HepG2 (cell line): ENCODE results near the gene CX3CR1. TPM values are rescaled to one million over a fixed set of nuclear protein-coding genes. Genes with fewer than 3 reads are reported as not detected.

Experiments used
- ATAC-seq: fragments of 200-7000 bp; cut with Tn5 transposase; 3 replicates; pipeline ENCODE4 v1.9.1; 2020; ENCODE audit warnings: mild to moderate bottlenecking, moderate library complexity
- BruUV-seq: library from RNA; stranded (reverse); fragments of 400-500 nt; replicated peaks from 2 replicates; lab custom pipeline; 2021; lab: Mats Ljungman, UMichigan
- CTCF ChIA-PET: fragments of 300-600 bp; formaldehyde crosslinking; extraction: SDS; loops from one replicate; lab custom pipeline; 2021; ENCODE audit warnings: low total read pairs, inconsistent platforms, low intra/inter-chr PET ratio; lab: Yijun Ruan, JAX
- POLR2A ChIA-PET: fragments of 350-600 bp; sonication (Branson Sonifier 250); formaldehyde crosslinking; loops from one replicate; lab custom pipeline; 2020; ENCODE audit warnings: antibody characterized with exemption, inconsistent platforms; lab: Yijun Ruan, JAX
- DNase-seq: peaks from one replicate; pipeline ENCODE4 v3.0.0-alpha.2; 2015; ENCODE audit warnings: low spot score
- FAIRE-seq: peaks from 3 replicates; lab custom pipeline; 2011; peaks lifted over from hg19 to GRCh38; lab: Jason Lieb, UNC
- H2AFZ ChIP-seq: one replicate; pipeline ENCODE4 v1.6.1; 2011; ENCODE audit warnings: low read length, inconsistent platforms
- H3K27ac ChIP-seq: fragments of 300-600 bp; 3 replicates; pipeline ENCODE4 v1.8.0; 2011; ENCODE audit warnings: mixed run types, mild to moderate bottlenecking, mixed read lengths, low read length, inconsistent platforms; ENCODE audit not compliant: insufficient read depth; ENCODE audit errors: extremely low read length
- H3K27me3 ChIP-seq, 2 experiments: fragments of 200-600 bp in 1 of 2; 2 replicates in 1 of 2; 3 replicates in 1 of 2; pipeline versions ENCODE4 v1.6.0 to v1.8.0; 2011; ENCODE audit warnings: low read length in 2 of 2, mild to moderate bottlenecking in 2 of 2, moderate library complexity in 2 of 2, inconsistent platforms in 1 of 2; ENCODE audit not compliant: insufficient read depth in 2 of 2, control insufficient read depth in 1 of 2
- H3K36me3 ChIP-seq, 2 experiments: fragments of 200-600 bp in 1 of 2; replicated peaks in 1 of 2; 2 replicates in 1 of 2; 3 replicates in 1 of 2; pipeline versions ENCODE4 v1.5.1 to v1.8.0; 2011; ENCODE audit warnings: low read length in 2 of 2, inconsistent platforms in 1 of 2; ENCODE audit not compliant: insufficient read depth in 2 of 2, control insufficient read depth in 1 of 2
- H3K4me1 ChIP-seq: 2 replicates; pipeline ENCODE4 v1.5.1; 2012; ENCODE audit warnings: low read length, inconsistent platforms; ENCODE audit not compliant: insufficient read depth
- H3K4me2 ChIP-seq: 2 replicates; pipeline ENCODE4 v1.6.0; 2011; ENCODE audit warnings: low read depth, low read length, inconsistent platforms
- H3K4me3 ChIP-seq, 3 experiments: fragments of 200-600 bp in 1 of 3; sonication (generic), shearing (Covaris generic) in 1 of 3; replicated peaks in 1 of 3; 2 replicates each; pipeline ENCODE4 v1.5.1; 2011 to 2016; ENCODE audit warnings: low read length in 3 of 3, inconsistent platforms in 2 of 3, low read depth in 2 of 3, mild to moderate bottlenecking in 2 of 3, control low read depth in 1 of 3, mixed read lengths in 1 of 3; ENCODE audit not compliant: insufficient read depth in 1 of 3
- H3K79me2 ChIP-seq: one replicate; pipeline ENCODE4 v1.6.1; 2011; ENCODE audit warnings: low read length, inconsistent platforms; ENCODE audit not compliant: insufficient read depth
- H3K9ac ChIP-seq: 2 replicates; pipeline ENCODE4 v1.6.0; 2011; ENCODE audit warnings: mild to moderate bottlenecking, low read depth, low read length, inconsistent platforms; ENCODE audit not compliant: insufficient read depth
- H3K9me3 ChIP-seq: 2 replicates; pipeline ENCODE4 v1.5.1; 2012; ENCODE audit warnings: mild to moderate bottlenecking, low read length
- H4K20me1 ChIP-seq: 2 replicates; pipeline ENCODE4 v1.6.0; 2011; ENCODE audit warnings: inconsistent platforms, mild to moderate bottlenecking, low read length, moderate library complexity; ENCODE audit not compliant: insufficient read depth
- AKNA ChIP-seq: sonication (generic); formaldehyde crosslinking; IDR thresholded peaks from 2 replicates; pipeline ENCODE4 v1.4.0; 2020; ENCODE audit warnings: missing genetic modification reagents, borderline replicate concordance
- CREB1 ChIP-seq, 2 experiments: fragments of 450-650 bp in 1 of 2; IDR thresholded peaks; 2 replicates each; pipeline ENCODE4 v1.6.1; 2016 to 2017; ENCODE audit warnings: control low read depth in 1 of 2, mild to moderate bottlenecking in 1 of 2, missing compliant biosample characterization in 1 of 2, missing genetic modification characterization in 1 of 2
- NR2F2 ChIP-seq: IDR thresholded peaks from 2 replicates; pipeline ENCODE4 v1.6.1; 2012; ENCODE audit warnings: low read depth, inconsistent platforms, borderline replicate concordance
- SIN3B ChIP-seq: fragments of 150-350 bp; IDR thresholded peaks from 2 replicates; pipeline ENCODE4 v1.6.1; 2014; ENCODE audit warnings: low read length
- STAT5B ChIP-seq: sonication (generic); formaldehyde crosslinking; IDR thresholded peaks from 2 replicates; pipeline ENCODE4 v1.4.0; 2020; ENCODE audit warnings: missing genetic modification reagents
- TFDP2 ChIP-seq: sonication (generic); formaldehyde crosslinking; IDR thresholded peaks from 2 replicates; pipeline ENCODE4 v1.4.0; 2020; ENCODE audit warnings: missing genetic modification reagents
- ZIK1 ChIP-seq: sonication (generic); formaldehyde crosslinking; IDR thresholded peaks from 2 replicates; pipeline ENCODE4 v1.5.0; 2020; ENCODE audit warnings: mild to moderate bottlenecking, low read depth, missing genetic modification reagents, borderline replicate concordance
- ZNF10 ChIP-seq: sonication (generic); formaldehyde crosslinking; IDR thresholded peaks from 2 replicates; pipeline ENCODE4 v1.4.0; 2020; ENCODE audit warnings: mild to moderate bottlenecking, low read depth, missing genetic modification reagents, borderline replicate concordance
- WGBS: methylation state at CpG from one replicate; pipeline ENCODE4 v1.1.6; 2017; ENCODE audit warnings: low lambda C conversion rate; 5-methylcytosine and 5-hydroxymethylcytosine counted together
- in situ Hi-C: cut with HindIII; loops from 2 replicates; pipeline ENCODE4 v1.10.0; 2017; ENCODE audit warnings: low pct_unique_long_range_greater_than_20kb; ENCODE audit not compliant: extremely low pct_ligation_motif_present
- intact Hi-C: fragments of 100-400 bp; cut with micrococcal nuclease; formaldehyde crosslinking; loops from one replicate; pipeline ENCODE4 v1.10.0; 2022; ENCODE audit not compliant: unreplicated experiment
- polyA plus RNA-seq, 8 experiments: library from polyadenylated mRNA; depleted of rRNA in 3 of 8; stranded (reverse) in 7 of 8; unstranded in 1 of 8; fragments of >200 nt; fragmentation: Illumina TruSeq in 4 of 8; extraction: Trizol in 4 of 8; gene quantifications; 2 replicates each; pipeline versions ENCODE4 v1.2.1 to v1.2.3, GENCODE V29; 2011 to 2016; ENCODE audit warnings: low read depth in 4 of 8, missing spikeins in 1 of 8, mixed read lengths in 1 of 8; ENCODE audit not compliant: insufficient read depth in 1 of 8
- total RNA-seq, 5 experiments: library from RNA; depleted of rRNA; stranded (reverse); fragments of >200 nt; fragmentation: Illumina TruSeq; extraction: Trizol; gene quantifications; 2 replicates each; pipeline ENCODE4 v1.2.3, GENCODE V29; 2016; ENCODE audit warnings: low read depth in 1 of 5

Gene CX3CR1
- total and polyA plus RNA-seq, 2 of the 13 experiments (the other 11 are each of a cell fraction or from before 2014, with no cell fraction given) = not detected

- no peak for TF ChIP-seq CREB1 (IDR thresholded peaks at IDR 0.05)
- TF ChIP-seq CREB1 (CRISPR knock-in tag; IDR thresholded peaks at IDR 0.05) = no peak
- TF ChIP-seq, all 625 proteins: peak for 0
These were observed 30.3 kb downstream of the CX3CR1 start (continued) for GRCh38 chr3:39249453-39250115.

GRCh38 chr3:39241561-39241960 lies 38.3 kb downstream of the CX3CR1 start:
- no peak overlapping the region for H3K4me2 ChIP-seq
- no peak overlapping the region for H2AFZ ChIP-seq
- ATAC-seq (no peak), DNase-seq (no peak), FAIRE-seq (no peak)
- no peaks in the 10 kb centered on the region for H3K9me3 ChIP-seq
- H4K20me1 ChIP-seq = no peaks in the 10 kb centered on the region
- no peaks in the 10 kb centered on the region for H3K4me1 ChIP-seq
- TF ChIP-seq ZNF10 (CRISPR knock-in tag) = no peak
- no peak overlapping the region for H3K27ac ChIP-seq
- H3K27me3 ChIP-seq = peaks cover 2 to 12% of the 10 kb centered on the region in 2 experiments; a peak in 1 of 5 replicates
- H3K4me3 ChIP-seq = no peak overlapping the region
- intact Hi-C loops = loop anchor here (1.0 kb wide), 1 partner anchor 13 kb away; no protein-coding TSS in a partner anchor
- no TSS peak for BruUV-seq
- no peaks in the 10 kb centered on the region for H3K79me2 ChIP-seq
- H3K36me3 ChIP-seq = no peaks in the 10 kb centered on the region
- ChIA-PET POLR2A (no interaction called here), CTCF (no interaction called here)
- H3K9ac ChIP-seq = no peak overlapping the region
- in situ Hi-C loops = no loop called here

- no peak overlapping the region for H3K4me3 ChIP-seq
- DNase-seq (no peak), FAIRE-seq (no peak), ATAC-seq (no peak)
- H3K36me3 ChIP-seq = no peaks in the 10 kb centered on the region
- H3K9me3 ChIP-seq = no peaks in the 10 kb centered on the region
- no TSS peak for BruUV-seq
- H3K4me1 ChIP-seq = no peaks in the 10 kb centered on the region
- no peak overlapping the region for H2AFZ ChIP-seq
- H4K20me1 ChIP-seq = no peaks in the 10 kb centered on the region
- no peaks in the 10 kb centered on the region for H3K79me2 ChIP-seq
- H3K4me2 ChIP-seq = no peak overlapping the region
- in situ Hi-C loops = no loop called here
- WGBS = 56% methylated on average over 5 of the region's 6 CpGs
- ChIA-PET POLR2A (no interaction called here), CTCF (no interaction called here)
- intact Hi-C loops = no loop called here
- no peak overlapping the region for H3K27ac ChIP-seq
- H3K9ac ChIP-seq = no peak overlapping the region
- peaks cover 2 to 15% of the 10 kb centered on the region in 2 experiments; a peak in 2 of 5 replicates for H3K27me3 ChIP-seq
- TF ChIP-seq SIN3B (no peak), AKNA (CRISPR knock-in tag) (no peak), ZIK1 (no peak), NR2F2 (no peak), STAT5B (CRISPR knock-in tag) (no peak), TFDP2 (CRISPR knock-in tag) (no peak)
These were observed 42.8 kb downstream of the CX3CR1 start for GRCh38 chr3:39237027-39237426.
